ENCODE results near the gene VWA3B. TPM values are rescaled to one million over a fixed set of nuclear protein-coding genes. Genes with fewer than 3 reads are reported as not detected.
A peak's percentile ranks its signal among the peaks of the same experiment; 100 is the strongest.

The VWA3B gene
- total and polyA plus RNA-seq, 2 donors (not counting 3 experiments of a cell fraction or from before 2014, with no cell fraction given), result not detected

DNA sequence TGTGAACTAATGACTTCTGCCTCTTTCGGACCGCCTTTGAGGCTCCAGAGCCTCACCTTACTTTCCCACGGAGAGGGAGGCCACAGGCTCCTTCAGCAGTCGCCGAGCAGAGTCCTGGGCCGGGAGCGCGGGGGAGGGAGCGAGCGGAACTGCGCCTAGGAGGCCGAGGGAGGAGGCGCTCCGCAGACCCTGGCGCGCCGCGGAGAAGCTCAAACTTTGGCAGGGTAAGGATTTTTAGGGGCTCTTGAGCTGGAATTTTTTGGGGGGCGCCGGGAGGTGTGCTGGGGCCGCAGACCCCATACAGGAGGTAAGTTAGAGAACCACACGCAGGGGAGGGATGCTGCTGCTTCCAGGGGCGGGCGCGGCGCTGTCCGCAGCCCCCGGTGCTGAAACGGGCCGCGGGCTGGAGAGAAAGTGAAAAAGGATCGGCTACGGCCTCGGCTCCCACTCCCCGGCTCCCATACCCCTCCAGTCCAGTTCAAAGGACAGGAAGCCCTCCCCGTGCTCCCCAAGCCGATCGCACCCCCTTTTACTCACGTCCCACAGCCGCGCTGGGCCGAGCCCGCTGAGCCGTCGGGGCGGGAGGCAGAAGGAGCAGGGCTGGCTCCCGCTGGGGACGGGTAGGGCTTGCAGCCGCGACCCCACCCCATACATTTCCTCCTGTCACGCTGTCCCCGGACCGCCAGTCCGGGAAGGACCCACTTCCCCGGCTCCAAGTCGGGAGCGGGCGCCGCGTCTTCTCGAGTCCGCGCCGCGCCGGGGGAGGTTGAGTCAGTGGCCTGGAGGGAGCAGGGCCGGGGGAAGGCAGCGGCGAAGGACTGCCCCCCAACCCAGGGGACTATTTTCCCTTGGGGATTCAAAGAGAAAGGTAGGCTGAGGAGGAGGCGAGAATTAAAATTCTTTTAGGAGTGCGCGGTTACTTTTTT is 259.6 kb downstream of the VWA3B start, which contains the start of gene CNGA3:
TSS of gene CNGA3 (plus strand) at position 146 of the 926 bp plus-strand sequence. CDS start 23,520 bp downstream, outside the sequence.
- CTCF ChIA-PET, result no interaction called here

DNA sequence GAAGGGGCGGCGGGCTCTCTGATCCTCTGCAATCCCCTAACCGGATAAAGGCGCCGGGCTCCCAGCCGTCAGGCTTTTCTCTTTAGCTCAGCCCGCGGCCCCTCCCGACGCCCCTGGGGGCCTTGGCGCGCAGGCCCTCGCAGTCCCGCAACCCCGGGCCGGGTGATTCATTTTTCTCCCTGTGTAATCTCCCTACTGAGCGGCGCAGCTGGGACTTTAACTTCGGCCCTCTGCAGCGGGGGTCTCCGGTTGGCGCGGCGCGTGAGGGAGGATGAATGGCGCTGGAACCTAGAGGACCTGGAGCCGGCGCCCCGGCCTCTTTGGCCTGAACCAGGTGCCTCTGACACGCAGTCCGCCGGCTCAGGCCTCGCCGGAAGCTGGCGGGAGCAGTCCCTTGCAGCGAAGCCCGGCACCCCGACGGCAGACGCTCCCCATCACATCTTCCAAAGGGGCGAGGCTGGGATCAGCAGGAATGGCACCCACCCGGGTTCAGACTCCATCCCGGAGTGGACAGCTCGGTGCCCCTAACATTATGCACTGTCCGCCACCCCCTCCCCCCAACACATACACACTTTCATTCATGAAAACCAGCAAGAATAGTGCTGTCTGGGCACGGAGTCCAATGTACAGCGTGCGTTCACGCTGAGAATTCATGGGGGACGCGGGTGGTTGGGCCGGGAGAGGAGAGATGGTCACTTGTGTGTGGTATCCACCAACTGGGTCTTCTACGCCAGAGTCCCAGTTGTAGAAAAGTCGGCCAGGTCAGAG is 260.5 kb downstream of the VWA3B start:
- CTCF ChIA-PET, result no interaction called here
- no peak for FAIRE-seq

More for the DNA sequence above, 259.6 kb downstream of the VWA3B start, which contains the start of gene CNGA3:
- Histone ChIP-seq H3K9me1 (replicated peaks; ENCODE audit: control insufficient read depth, extremely low read depth, insufficient read depth, low read length) (no peaks in the 10 kb centered on the region), H4K20me1 (replicated peaks; ENCODE audit: control insufficient read depth, extremely low read depth, insufficient read depth, low read length) (no peaks in the 10 kb centered on the region), H3K27ac (ENCODE audit: insufficient read depth, low read depth, low read length) (no peak within 1 kb of the TSS), H3K4me1 (ENCODE audit: control insufficient read depth, extremely low read depth, insufficient read depth, low read length) (no peaks in the 10 kb centered on the region), H3K9me3 (replicated peaks; ENCODE audit: control insufficient read depth, insufficient read depth, low read length) (no peaks in the 10 kb centered on the region), H3K36me3 (ENCODE audit: control insufficient read depth in 2 of 2, extremely low read depth in 1 of 2, insufficient read depth in 2 of 2, low read length in 2 of 2) (no peaks in the 10 kb centered on the region), H3K4me3 (replicated peaks in 1 of 3; ENCODE audit: insufficient read depth in 1 of 3, low read depth in 1 of 3, low read length in 3 of 3) (no peak within 1 kb of the TSS), H3K79me2 (ENCODE audit: control insufficient read depth, insufficient read depth, low read length) (no peaks in the 10 kb centered on the region), H2AFZ (ENCODE audit: low read depth, low read length) (no peak within 1 kb of the TSS), H3K27me3 (ENCODE audit: control insufficient read depth in 2 of 2, insufficient read depth in 2 of 2, low read length in 2 of 2) (peaks cover 43 to 67% of the 10 kb centered on the region in 2 experiments), H3K4me2 (ENCODE audit: insufficient read depth, low read length) (no peak within 1 kb of the TSS), H3K9ac (replicated peaks; ENCODE audit: extremely low read depth, insufficient read depth, low read length) (no peak within 1 kb of the TSS)
- no peak for FAIRE-seq
- dilution Hi-C loops (cut with MboI; ENCODE audit: extremely low pct_ligation_motif_present, low sequenced_read_pairs) (loop anchor here (25.0 kb wide), 1 partner anchor 184 kb away; no protein-coding TSS in a partner anchor), intact Hi-C loops (cut with micrococcal nuclease) (no loop called here)
- no TSS peak for BruUV-seq (replicated peaks)
- DNase-seq (ENCODE audit: low read depth, low spot score), result peak; percentile 11
- POLR2A ChIA-PET, result no interaction called here
- TF ChIP-seq EZH2 (IDR thresholded peaks at IDR 0.05; ENCODE audit: borderline replicate concordance, low read depth, low read length, severe bottlenecking) (peak; percentile 85), POLR2A (IDR thresholded peaks at IDR 0.05; ENCODE audit: low read depth, low read length) (no peak)
- TF ChIP-seq, protein P1, sequence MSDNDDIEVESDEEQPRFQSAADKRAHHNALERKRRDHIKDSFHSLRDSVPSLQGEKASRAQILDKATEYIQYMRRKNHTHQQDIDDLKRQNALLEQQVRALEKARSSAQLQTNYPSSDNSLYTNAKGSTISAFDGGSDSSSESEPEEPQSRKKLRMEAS (IDR thresholded peaks at IDR 0.05; ENCODE audit: insufficient read depth, insufficient read length), result no peak

More for the DNA sequence above, 260.5 kb downstream of the VWA3B start:
- DNase-seq (ENCODE audit: low read depth, low spot score), result no peak
- no peaks in the 10 kb centered on the region for H3K4me1 ChIP-seq (ENCODE audit: control insufficient read depth, extremely low read depth, insufficient read depth, low read length)
- no peak overlapping the region for H3K9ac ChIP-seq (replicated peaks; ENCODE audit: extremely low read depth, insufficient read depth, low read length)
- no peaks in the 10 kb centered on the region for H3K36me3 ChIP-seq (ENCODE audit: control insufficient read depth in 2 of 2, extremely low read depth in 1 of 2, insufficient read depth in 2 of 2, low read length in 2 of 2)
- no TSS peak for BruUV-seq (replicated peaks)
- POLR2A ChIA-PET, result no interaction called here
- H3K27me3 ChIP-seq (ENCODE audit: control insufficient read depth in 2 of 2, insufficient read depth in 2 of 2, low read length in 2 of 2), result peaks cover 43 to 65% of the 10 kb centered on the region in 2 experiments
- no peaks in the 10 kb centered on the region for H3K9me1 ChIP-seq (replicated peaks; ENCODE audit: control insufficient read depth, extremely low read depth, insufficient read depth, low read length)
- no peaks in the 10 kb centered on the region for H3K9me3 ChIP-seq (replicated peaks; ENCODE audit: control insufficient read depth, insufficient read depth, low read length)
- H3K27ac ChIP-seq (ENCODE audit: insufficient read depth, low read depth, low read length), result no peak overlapping the region
- H3K4me3 ChIP-seq (replicated peaks in 1 of 3; ENCODE audit: insufficient read depth in 1 of 3, low read depth in 1 of 3, low read length in 3 of 3), result no peak overlapping the region
- dilution Hi-C loops (cut with MboI; ENCODE audit: extremely low pct_ligation_motif_present, low sequenced_read_pairs), result loop anchor here (25.0 kb wide), 1 partner anchor 185 kb away; no protein-coding TSS in a partner anchor
- intact Hi-C loops (cut with micrococcal nuclease), result no loop called here
- H2AFZ ChIP-seq (ENCODE audit: low read depth, low read length), result no peak overlapping the region
- no peak for TF ChIP-seq GATA2 (IDR thresholded peaks at IDR 0.05; ENCODE audit: insufficient read depth, insufficient read length, low read depth, low read length)
- TF ChIP-seq EZH2 (IDR thresholded peaks at IDR 0.05; ENCODE audit: borderline replicate concordance, low read depth, low read length, severe bottlenecking), result peak; percentile 65
- H4K20me1 ChIP-seq (replicated peaks; ENCODE audit: control insufficient read depth, extremely low read depth, insufficient read depth, low read length), result no peaks in the 10 kb centered on the region
- no peaks in the 10 kb centered on the region for H3K79me2 ChIP-seq (ENCODE audit: control insufficient read depth, insufficient read depth, low read length)
- H3K4me2 ChIP-seq (ENCODE audit: insufficient read depth, low read length), result no peak overlapping the region

Data from endothelial cell of umbilical vein (primary cell).